Measurements from ENCODE around the gene MGLL. TPM values are rescaled to one million over a fixed set of nuclear protein-coding genes. Genes with fewer than 3 reads are reported as not detected.

The MGLL gene
- total RNA-seq, 1 donor from 2014 or later, result 0.43 TPM

- H3K36me3 Mint-ChIP-seq (ENCODE audit: insufficient read depth), result no peaks in the 10 kb centered on the region
- no peak for DNase-seq (ENCODE audit: low spot score, unreplicated experiment)
- H3K9me3 Mint-ChIP-seq (ENCODE audit: low read depth), result no peaks in the 10 kb centered on the region
- H3K27me3 Mint-ChIP-seq, result peaks cover 40% of the 10 kb centered on the region
- H3K4me3 Mint-ChIP-seq (ENCODE audit: low read depth), result no peak overlapping the region
- H3K4me1 Mint-ChIP-seq (ENCODE audit: low read depth), result peaks cover 10% of the 10 kb centered on the region
- TF ChIP-seq CTCF (IDR thresholded peaks at IDR 0.05; ENCODE audit: unreplicated experiment), result no peak
- no peak overlapping the region for H3K27ac Mint-ChIP-seq
These were observed 86.3 kb downstream of the MGLL start for GRCh38 chr3:127735767-127736693.

GRCh38 chr3:127734754-127735473, 87.4 kb downstream of the MGLL start:
- Mint-ChIP-seq H3K27me3 (peaks cover 47% of the 10 kb centered on the region), H3K27ac (no peak overlapping the region), H3K4me3 (ENCODE audit: low read depth) (no peak overlapping the region), H3K4me1 (ENCODE audit: low read depth) (peaks cover 10% of the 10 kb centered on the region), H3K36me3 (ENCODE audit: insufficient read depth) (no peaks in the 10 kb centered on the region), H3K9me3 (ENCODE audit: low read depth) (no peaks in the 10 kb centered on the region)
- no peak for DNase-seq (ENCODE audit: low spot score, unreplicated experiment)
- TF ChIP-seq CTCF (IDR thresholded peaks at IDR 0.05; ENCODE audit: unreplicated experiment), result no peak

DNA sequence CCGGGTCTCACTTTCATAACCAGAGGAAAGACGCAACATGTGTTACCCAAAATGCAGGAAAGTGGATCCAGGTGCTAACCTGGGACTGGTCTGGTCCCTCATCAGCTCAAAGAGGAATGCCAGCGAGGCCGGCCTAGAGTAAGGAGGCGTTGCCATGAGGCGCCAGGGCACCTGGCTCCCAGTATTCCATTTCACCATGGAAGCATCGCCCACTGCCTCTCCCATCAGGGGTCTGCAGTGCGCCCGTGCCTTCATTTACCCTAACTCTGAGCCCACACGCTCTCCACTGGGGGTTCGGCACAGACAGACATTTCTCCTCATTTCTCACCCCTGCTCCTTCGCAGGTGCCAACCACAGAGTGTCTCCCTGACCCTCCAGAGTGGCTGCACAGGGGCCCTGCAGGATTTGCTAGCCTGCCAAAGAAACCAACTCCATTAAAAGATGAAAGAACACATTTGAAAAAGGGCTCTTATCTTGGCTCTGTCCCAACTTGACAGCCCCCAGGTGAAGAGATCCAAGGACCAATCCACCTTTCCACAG, 88.1 kb downstream of the MGLL start:
- peaks cover 51% of the 10 kb centered on the region for H3K27me3 Mint-ChIP-seq
- H3K36me3 Mint-ChIP-seq (ENCODE audit: insufficient read depth), result no peaks in the 10 kb centered on the region
- H3K27ac Mint-ChIP-seq, result no peak overlapping the region

GRCh38 chr3:127733781-127734180, 88.5 kb downstream of the MGLL start:
- Mint-ChIP-seq H3K36me3 (ENCODE audit: insufficient read depth) (no peaks in the 10 kb centered on the region), H3K27me3 (peaks cover 52% of the 10 kb centered on the region), H3K27ac (no peak overlapping the region), H3K4me1 (ENCODE audit: low read depth) (peaks cover 10% of the 10 kb centered on the region), H3K9me3 (ENCODE audit: low read depth) (no peaks in the 10 kb centered on the region), H3K4me3 (ENCODE audit: low read depth) (no peak overlapping the region)
- TF ChIP-seq CTCF (IDR thresholded peaks at IDR 0.05; ENCODE audit: unreplicated experiment), result no peak
- DNase-seq (ENCODE audit: low spot score, unreplicated experiment), result no peak

More for the DNA sequence above, 88.1 kb downstream of the MGLL start:
- no peak for TF ChIP-seq CTCF (IDR thresholded peaks at IDR 0.05; ENCODE audit: unreplicated experiment)
- Mint-ChIP-seq H3K9me3 (ENCODE audit: low read depth) (no peaks in the 10 kb centered on the region), H3K4me3 (ENCODE audit: low read depth) (no peak overlapping the region), H3K4me1 (ENCODE audit: low read depth) (peaks cover 10% of the 10 kb centered on the region)
- DNase-seq (ENCODE audit: low spot score, unreplicated experiment), result no peak

- TF ChIP-seq CTCF (IDR thresholded peaks at IDR 0.05; ENCODE audit: unreplicated experiment), result no peak
- H3K4me1 Mint-ChIP-seq (ENCODE audit: low read depth), result peaks cover 10% of the 10 kb centered on the region
- DNase-seq (ENCODE audit: low spot score, unreplicated experiment), result no peak
- H3K27ac Mint-ChIP-seq, result no peak overlapping the region
- H3K27me3 Mint-ChIP-seq, result peaks cover 59% of the 10 kb centered on the region
- H3K9me3 Mint-ChIP-seq (ENCODE audit: low read depth), result no peaks in the 10 kb centered on the region
- no peak overlapping the region for H3K4me3 Mint-ChIP-seq (ENCODE audit: low read depth)
- H3K36me3 Mint-ChIP-seq (ENCODE audit: insufficient read depth), result no peaks in the 10 kb centered on the region
These were observed 89.4 kb downstream of the MGLL start for GRCh38 chr3:127732879-127733350.
